ENCODE data around the gene KIN. TPM values are rescaled to one million over a fixed set of nuclear protein-coding genes. Genes with fewer than 3 reads are reported as not detected.
A peak's percentile ranks its signal among the peaks of the same experiment; 100 is the strongest.

Gene KIN
- total and polyA plus RNA-seq, 9 donors = 7.4 to 14.6 (median 11.4) TPM

GRCh38 chr10:7804741-7805140, 16.9 kb upstream of the KIN start:
- no peaks in the 10 kb centered on the region for H3K9me3 ChIP-seq
- WGBS, 3 donors = 42 to 52% (median 44%) methylated on average over 2 of the region's 2 CpGs
- no peak overlapping the region for H3K4me3 ChIP-seq
- H3K27me3 ChIP-seq = no peaks in the 10 kb centered on the region
- H3K36me3 ChIP-seq = no peaks in the 10 kb centered on the region
- H3K4me1 ChIP-seq (ENCODE audit: insufficient read depth) = peaks cover 3% of the 10 kb centered on the region
- TF ChIP-seq EP300 (IDR thresholded peaks at IDR 0.05) (no peak), CTCF (IDR thresholded peaks at IDR 0.05) (no peak), POLR2A (IDR thresholded peaks at IDR 0.05) (no peak)
- no peak overlapping the region for H3K27ac ChIP-seq
- no peak for DNase-seq
- intact Hi-C loops (cut with DNase I) = no loop called here

GRCh38 chr10:7804216-7804615, 16.4 kb upstream of the KIN start:
- no peak overlapping the region for H3K4me3 ChIP-seq
- TF ChIP-seq EP300 (IDR thresholded peaks at IDR 0.05) = no peak
- no peak for TF ChIP-seq CTCF (IDR thresholded peaks at IDR 0.05)
- no peak for TF ChIP-seq POLR2A (IDR thresholded peaks at IDR 0.05)
- WGBS, 3 donors = 83 to 86% (median 84%) methylated on average over 6 of the region's 6 CpGs
- H3K4me1 ChIP-seq (ENCODE audit: insufficient read depth) = peaks cover 3% of the 10 kb centered on the region
- H3K36me3 ChIP-seq = no peaks in the 10 kb centered on the region
- no peaks in the 10 kb centered on the region for H3K27me3 ChIP-seq
- no peak overlapping the region for H3K27ac ChIP-seq
- intact Hi-C loops (cut with DNase I) = no loop called here
- no peaks in the 10 kb centered on the region for H3K9me3 ChIP-seq
- no peak for DNase-seq

GRCh38 chr10:7802606-7803005, 14.8 kb upstream of the KIN start:
- Histone ChIP-seq H3K4me3 (no peak overlapping the region), H3K36me3 (no peaks in the 10 kb centered on the region), H3K27ac (no peak overlapping the region), H3K27me3 (no peaks in the 10 kb centered on the region), H3K9me3 (no peaks in the 10 kb centered on the region), H3K4me1 (ENCODE audit: insufficient read depth) (peaks cover 3% of the 10 kb centered on the region)
- DNase-seq = no peak
- intact Hi-C loops (cut with DNase I) = no loop called here
- TF ChIP-seq POLR2A (IDR thresholded peaks at IDR 0.05) = no peak
- TF ChIP-seq EP300 (IDR thresholded peaks at IDR 0.05) = no peak
- no peak for TF ChIP-seq CTCF (IDR thresholded peaks at IDR 0.05)
- 80 to 84% (median 83%) methylated on average over 4 of the region's 4 CpGs for WGBS, 3 donors

- peaks cover 9% of the 10 kb centered on the region for H3K4me1 ChIP-seq (ENCODE audit: insufficient read depth)
- WGBS, 3 donors = 10 to 26% (median 12%) methylated on average over 6 of the region's 6 CpGs
- H3K27ac ChIP-seq = no peak overlapping the region
- intact Hi-C loops (cut with DNase I) = no loop called here
- peak in 4 of 5 donors; percentile 27 to 56 (median 35) for DNase-seq
- H3K27me3 ChIP-seq = no peaks in the 10 kb centered on the region
- H3K9me3 ChIP-seq = no peaks in the 10 kb centered on the region
- no peak overlapping the region for H3K4me3 ChIP-seq
- no peaks in the 10 kb centered on the region for H3K36me3 ChIP-seq
- TF ChIP-seq CTCF (IDR thresholded peaks at IDR 0.05) (no peak), POLR2A (IDR thresholded peaks at IDR 0.05) (no peak), EP300 (IDR thresholded peaks at IDR 0.05) (no peak)
These were observed 9.8 kb upstream of the KIN start for GRCh38 chr10:7797582-7797981.

All from ovary (tissue), 9 donors.